ENCODE results near the gene CNNM4. TPM values are rescaled to one million over a fixed set of nuclear protein-coding genes. Genes with fewer than 3 reads are reported as not detected.
"Not testable (repeated sequence)": the region's sequence is repeated elsewhere in the genome, so short reads cannot be mapped to it uniquely, and the experiment has no call there.

The CNNM4 gene
- total RNA-seq, 1 donor from 2014 or later: 4.9 TPM

- no peak for DNase-seq
Measured at GRCh38 chr2:96792772-96793749, 32.4 kb downstream of the CNNM4 start.

DNA sequence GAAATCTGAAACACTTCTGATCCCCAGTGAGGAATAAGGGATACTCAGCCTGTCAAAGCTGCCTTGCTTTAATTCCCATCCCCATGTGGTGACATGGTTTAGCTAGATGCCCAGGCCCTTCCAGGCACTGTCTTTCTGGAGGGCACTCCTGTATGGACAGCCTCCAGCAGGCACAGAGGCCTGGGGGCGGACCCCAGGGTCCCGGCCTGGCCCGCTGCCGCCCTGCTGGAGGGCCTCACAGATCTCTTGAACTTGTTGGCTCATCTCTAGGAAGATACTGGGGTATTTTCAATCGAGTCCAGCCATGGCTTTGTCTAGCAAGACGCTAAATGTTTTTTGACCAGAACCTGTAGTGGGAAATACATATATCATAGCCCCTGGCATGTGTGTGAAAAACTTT, 34.4 kb downstream of the CNNM4 start:
- DNase-seq: no peak

DNA sequence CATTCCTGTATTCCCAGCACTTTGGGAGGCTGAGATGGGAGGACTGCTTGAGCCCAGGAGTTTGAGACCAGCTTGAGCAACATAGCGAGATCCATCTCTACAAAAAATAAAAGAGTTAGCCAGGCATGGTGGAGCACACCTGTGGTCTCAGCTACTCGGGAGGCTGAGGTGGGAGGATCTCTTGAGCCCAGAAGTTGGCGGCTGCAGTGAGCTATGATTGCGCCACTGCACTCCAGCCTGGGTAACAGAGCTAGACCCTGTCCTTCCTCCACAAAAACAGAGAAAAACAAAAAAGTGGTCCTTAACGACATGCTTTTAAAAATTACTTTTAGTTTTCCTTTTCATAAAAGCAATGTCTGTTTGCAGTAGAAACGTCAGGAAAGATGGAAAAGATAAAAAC, 35.8 kb downstream of the CNNM4 start:
- not testable (repeated sequence) for DNase-seq

- no peak for DNase-seq
Measured at GRCh38 chr2:96797066-96797625, 36.4 kb downstream of the CNNM4 start.

DNA sequence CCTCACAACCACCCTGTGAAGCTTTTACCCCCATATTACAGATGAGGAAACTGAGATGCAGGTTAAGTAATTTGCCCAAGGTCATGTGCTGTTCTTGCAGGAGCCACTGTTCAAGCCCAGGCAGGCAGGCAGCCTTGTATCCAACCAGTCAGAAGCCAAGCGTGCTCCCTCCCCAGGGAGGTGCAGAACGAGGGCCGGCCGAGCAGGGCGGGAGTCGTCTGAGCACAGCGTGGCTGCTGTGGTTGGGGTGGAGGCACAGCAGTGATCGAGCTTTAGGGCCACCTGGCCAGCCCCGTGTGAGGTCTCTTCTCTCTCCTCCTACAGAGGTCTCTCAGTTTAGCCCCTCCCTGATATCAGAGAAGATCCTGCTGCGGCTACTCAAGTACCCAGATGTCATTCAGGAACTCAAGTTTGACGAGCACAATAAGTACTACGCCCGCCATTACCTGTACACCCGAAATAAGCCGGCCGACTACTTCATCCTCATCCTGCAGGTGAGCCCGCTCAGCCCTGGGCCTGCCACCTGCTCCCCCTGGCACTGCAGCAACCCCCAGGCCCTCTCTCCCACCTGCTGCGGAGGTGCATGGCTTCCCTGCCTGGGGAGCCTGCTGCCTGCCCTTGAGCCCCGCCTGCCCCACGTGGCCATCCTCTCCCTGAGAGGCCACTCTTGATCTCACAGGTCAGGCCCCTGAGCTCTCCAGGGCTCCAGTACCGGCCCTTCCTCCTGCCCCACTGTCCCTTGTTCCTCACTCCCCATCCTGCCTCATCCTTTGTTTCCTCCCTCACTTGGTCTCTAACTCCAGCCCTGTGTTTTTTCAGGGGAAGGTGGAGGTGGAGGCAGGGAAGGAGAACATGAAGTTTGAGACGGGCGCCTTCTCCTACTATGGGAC, 38.3 kb downstream of the CNNM4 start:
- no peak for DNase-seq

GRCh38 chr2:96799623-96799935, 38.9 kb downstream of the CNNM4 start:
- no peak for DNase-seq

- DNase-seq: no peak
Measured at GRCh38 chr2:96800061-96801004, 39.6 kb downstream of the CNNM4 start.

- peak; percentile 22 for DNase-seq
Measured at GRCh38 chr2:96801005-96801785, 40.5 kb downstream of the CNNM4 start.

DNA sequence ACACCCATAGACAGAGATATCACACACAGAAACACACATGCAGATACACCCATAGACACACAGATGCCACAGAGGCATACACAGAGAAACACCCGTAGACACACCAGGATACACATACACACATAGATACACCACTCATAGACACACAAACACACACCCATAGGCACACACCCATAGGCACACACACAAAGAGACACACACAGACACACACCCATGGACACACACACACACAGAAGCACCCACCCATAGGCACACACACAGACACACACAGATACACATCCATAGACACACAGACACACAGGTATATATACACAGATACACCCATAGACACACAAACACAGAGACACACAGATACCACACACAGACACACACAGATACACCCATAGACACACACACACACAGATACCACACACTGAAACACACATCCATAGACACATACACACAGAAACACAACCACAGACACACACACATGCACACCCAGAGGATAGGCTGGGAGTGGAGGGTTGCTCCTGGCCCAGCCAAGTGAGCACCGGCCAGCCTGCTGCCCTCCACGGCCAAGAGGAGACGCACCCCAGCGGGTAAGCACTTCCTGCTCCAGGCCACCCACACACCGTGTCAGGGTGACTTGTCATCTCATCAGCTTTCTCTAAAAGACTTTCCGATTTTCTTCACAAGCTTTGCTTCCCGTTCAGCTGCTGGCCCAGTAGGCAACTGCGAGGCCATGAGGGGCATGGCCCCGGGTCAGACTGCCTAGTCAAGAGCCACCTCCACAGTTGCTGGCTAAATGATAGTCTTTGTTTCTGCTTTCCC, 41.3 kb downstream of the CNNM4 start:
- DNase-seq: no peak

DNA sequence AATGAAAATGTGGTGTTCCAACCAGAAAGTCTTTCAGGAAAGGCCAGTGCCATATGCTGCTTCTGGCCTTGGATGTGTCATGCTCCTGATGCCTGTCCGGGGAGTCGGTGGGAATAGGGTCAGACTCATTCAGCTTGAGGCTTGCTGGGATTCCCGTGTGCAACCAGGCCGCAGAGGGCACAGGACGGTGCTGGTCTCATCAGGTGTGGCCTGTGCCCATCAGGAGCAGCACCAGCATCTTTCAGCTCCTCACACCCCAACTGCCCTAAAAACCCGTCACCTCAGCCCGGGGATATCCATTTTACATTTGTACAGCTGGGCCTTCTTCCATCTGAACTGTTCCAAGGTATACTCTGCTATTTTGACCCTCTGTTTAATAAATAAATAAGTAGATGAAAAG, 42.0 kb downstream of the CNNM4 start:
- DNase-seq: no peak

GRCh38 chr2:96804986-96805385, 44.3 kb downstream of the CNNM4 start:
- no peak for DNase-seq

- not testable (repeated sequence) for DNase-seq
Measured at GRCh38 chr2:96805946-96806345, 45.2 kb downstream of the CNNM4 start.

DNA sequence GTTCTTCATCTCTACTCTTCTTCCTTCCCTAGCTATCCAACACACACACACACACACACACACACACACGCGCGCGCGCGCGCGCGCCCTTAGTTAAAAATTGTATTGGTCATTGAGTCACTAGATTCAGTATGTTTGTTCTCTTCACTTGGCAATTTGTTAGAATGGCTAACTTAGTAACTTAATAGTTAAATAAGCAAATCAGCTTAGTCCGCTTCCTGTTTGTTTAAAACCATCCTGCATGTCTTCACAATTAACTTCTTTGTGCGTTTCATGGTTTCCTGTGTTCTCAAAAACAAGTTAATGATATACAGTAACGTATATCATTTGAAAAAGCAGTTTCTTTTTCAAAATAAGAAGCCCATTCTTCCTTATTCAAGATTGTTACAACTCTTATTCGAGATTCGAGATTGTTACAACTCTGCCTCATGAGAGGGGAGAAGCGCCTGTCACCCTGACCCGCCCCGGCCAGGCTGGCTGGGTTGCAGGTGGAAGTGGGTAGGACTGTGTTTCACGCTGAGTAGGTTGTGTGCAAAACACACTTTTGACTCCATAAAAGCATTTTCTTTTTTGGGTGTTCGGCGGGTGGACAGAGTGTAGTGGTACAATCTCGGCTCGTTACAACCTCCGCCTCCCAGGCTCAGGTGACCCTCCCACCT, 45.9 kb downstream of the CNNM4 start:
- no peak for DNase-seq

- DNase-seq: no peak
Measured at GRCh38 chr2:96807127-96807471, 46.4 kb downstream of the CNNM4 start.

GRCh38 chr2:96808176-96808837, 47.6 kb downstream of the CNNM4 start:
- DNase-seq: no peak

DNA sequence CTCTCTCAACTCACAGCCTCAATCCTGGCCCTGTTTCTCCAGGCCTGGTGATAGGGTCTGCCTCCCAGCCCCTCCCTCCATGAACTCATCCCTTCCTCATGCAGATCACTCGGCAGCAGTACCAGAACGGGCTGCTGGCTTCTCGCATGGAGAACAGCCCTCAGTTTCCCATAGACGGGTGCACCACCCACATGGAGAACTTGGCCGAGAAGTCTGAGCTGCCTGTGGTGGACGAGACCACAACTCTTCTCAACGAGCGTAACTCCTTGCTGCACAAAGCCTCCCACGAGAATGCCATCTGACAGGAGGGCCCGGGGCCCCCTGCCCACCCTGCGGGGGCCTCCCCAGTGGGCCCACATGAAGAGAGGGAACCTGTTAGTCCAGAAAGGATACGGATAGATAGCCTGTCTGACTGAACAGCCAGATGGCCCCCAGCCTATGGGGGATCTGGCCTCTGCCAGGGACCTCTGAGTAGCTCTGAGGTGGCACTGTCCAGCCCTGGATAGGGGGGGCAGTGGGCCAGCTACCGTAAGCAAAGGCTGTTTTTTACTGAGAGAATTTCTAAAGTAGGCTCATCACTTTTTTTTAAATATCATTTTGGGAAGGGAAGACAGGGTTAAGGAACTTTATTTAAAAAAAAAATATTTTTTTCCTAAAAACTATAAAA, 48.6 kb downstream of the CNNM4 start:
- DNase-seq: no peak

DNA sequence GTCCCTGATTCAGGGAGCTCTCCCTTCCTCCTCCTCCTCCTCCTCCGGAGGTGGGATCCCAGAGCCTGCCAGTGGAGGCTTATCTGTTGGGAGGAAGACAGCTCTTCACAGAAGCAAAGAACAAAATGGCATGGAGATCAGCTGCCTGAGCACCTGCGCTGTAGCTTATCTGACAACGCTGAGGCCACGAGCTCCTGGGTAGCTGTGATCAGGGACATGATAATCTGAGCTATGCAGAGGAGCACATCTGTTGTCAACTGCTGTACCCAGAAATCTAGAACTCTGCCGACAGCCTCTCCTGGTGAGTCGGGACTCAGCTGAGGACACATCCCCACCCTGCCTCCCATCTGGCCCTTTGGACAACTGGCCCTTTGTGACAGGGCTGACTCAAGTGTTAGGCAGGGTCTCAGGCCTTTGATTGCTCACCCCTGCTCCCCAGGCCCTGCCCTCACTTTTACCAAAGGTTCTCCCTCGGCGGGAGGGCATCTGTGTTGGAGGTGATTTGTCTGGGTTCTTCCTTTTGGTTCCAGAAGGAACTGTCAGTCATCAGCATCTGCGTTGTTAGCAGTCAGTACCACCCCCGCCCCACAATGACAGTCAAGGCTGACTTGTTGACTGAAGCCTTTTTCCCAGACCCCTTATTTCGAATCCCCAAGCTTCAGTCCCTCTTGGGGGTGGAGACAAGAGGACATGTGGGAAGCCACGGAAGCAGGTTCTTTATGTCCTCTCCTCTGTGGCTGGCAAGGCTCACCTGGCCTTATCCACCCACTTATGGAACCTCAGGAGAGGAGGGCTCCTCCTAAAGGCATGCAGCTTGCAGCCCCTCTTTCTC, 49.5 kb downstream of the CNNM4 start:
- DNase-seq: no peak
